ENCODE data around the gene PRDM8.

DNA sequence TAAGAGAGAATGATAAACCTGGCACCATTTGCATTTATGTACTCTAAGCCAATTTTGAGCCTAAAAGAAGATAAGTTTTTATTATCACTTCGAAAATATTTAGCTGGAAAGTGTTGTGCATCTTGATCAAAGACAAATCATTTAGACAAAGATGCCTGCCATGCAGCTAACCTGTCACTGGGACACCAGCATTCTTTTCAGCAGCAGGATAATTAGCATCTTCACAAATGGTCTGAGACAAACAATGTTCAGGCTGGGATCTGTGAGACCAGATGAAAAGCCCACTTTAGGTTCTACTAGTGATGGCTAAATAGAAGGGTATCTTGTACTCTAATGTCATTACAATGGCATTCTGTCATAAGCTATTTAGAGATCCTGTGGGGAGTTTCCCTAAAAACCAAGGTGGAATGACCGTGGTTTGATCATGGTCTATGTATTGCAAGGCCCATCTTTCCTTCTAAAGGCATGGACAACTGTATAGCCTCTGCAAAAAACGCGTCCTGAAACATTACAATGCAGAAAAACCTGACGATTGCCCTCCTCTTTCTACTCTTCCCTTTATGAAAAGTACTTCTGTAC is 7.2 kb downstream of the PRDM8 start:
- TF ChIP-seq CTCF (IDR thresholded peaks at IDR 0.05) (no peak), SP1 (CRISPR knock-in tag; conservative IDR thresholded peaks at IDR 0.05) (no peak), ATF2 (CRISPR knock-in tag; IDR thresholded peaks at IDR 0.05; ENCODE audit: borderline replicate concordance, low read depth) (no peak), CBFB (CRISPR knock-in tag; IDR thresholded peaks at IDR 0.05; ENCODE audit: low read depth) (no peak), USF2 (CRISPR knock-in tag; IDR thresholded peaks at IDR 0.05) (no peak), PREB (CRISPR knock-in tag; IDR thresholded peaks at IDR 0.05; ENCODE audit: borderline replicate concordance) (no peak)
- TF ChIP-seq, protein P1, sequence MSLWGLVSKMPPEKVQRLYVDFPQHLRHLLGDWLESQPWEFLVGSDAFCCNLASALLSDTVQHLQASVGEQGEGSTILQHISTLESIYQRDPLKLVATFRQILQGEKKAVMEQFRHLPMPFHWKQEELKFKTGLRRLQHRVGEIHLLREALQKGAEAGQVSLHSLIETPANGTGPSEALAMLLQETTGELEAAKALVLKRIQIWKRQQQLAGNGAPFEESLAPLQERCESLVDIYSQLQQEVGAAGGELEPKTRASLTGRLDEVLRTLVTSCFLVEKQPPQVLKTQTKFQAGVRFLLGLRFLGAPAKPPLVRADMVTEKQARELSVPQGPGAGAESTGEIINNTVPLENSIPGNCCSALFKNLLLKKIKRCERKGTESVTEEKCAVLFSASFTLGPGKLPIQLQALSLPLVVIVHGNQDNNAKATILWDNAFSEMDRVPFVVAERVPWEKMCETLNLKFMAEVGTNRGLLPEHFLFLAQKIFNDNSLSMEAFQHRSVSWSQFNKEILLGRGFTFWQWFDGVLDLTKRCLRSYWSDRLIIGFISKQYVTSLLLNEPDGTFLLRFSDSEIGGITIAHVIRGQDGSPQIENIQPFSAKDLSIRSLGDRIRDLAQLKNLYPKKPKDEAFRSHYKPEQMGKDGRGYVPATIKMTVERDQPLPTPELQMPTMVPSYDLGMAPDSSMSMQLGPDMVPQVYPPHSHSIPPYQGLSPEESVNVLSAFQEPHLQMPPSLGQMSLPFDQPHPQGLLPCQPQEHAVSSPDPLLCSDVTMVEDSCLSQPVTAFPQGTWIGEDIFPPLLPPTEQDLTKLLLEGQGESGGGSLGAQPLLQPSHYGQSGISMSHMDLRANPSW (CRISPR knock-in tag; conservative IDR thresholded peaks at IDR 0.05; ENCODE audit: low read depth), result no peak
- TF ChIP-seq, protein P2, sequence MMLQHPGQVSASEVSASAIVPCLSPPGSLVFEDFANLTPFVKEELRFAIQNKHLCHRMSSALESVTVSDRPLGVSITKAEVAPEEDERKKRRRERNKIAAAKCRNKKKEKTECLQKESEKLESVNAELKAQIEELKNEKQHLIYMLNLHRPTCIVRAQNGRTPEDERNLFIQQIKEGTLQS (CRISPR knock-in tag; conservative IDR thresholded peaks at IDR 0.05), result no peak
